ENCODE data around the gene PRRC2A.
"Not testable (repeated sequence)": the region's sequence is repeated elsewhere in the genome, so short reads cannot be mapped to it uniquely, and the experiment has no call there.

Gene PRRC2A

GRCh38 chr6:31586008-31586407 lies 34.5 kb upstream of the PRRC2A start, which contains the start of gene LST1:
TSS of gene LST1 (plus strand) at chr6:31586277. CDS start at chr6:31587300, 1,023 bp downstream.
- DNase-seq, result no peak

GRCh38 chr6:31586599-31587281 lies 33.8 kb upstream of the PRRC2A start:
- no peak for DNase-seq

- no peak for DNase-seq
These were observed 32.4 kb upstream of the PRRC2A start for GRCh38 chr6:31587791-31588777.

GRCh38 chr6:31588871-31589650 lies 31.5 kb upstream of the PRRC2A start:
- no peak for DNase-seq

DNA sequence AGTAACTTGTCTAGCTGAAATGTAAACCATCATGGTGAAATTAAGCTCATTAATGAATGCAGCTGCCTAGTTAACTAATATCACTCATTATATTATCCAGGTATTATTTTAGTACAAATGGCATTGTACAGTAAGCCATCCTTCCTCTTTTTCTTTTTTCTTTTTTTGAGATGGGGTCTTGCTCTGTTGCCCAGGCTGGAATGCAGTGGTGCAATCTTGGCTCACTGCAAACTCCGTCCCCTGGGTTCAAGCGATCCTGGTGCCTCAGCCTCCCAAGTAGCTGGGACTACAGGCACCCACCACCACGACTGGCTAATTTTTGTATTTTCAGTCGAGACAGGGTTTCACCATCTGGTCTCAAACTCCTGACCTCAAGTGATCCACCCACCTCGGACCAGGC lies 29.8 kb upstream of the PRRC2A start:
- DNase-seq, result not testable (repeated sequence)

GRCh38 chr6:31592396-31592771 lies 28.1 kb upstream of the PRRC2A start:
- DNase-seq, result no peak

DNA sequence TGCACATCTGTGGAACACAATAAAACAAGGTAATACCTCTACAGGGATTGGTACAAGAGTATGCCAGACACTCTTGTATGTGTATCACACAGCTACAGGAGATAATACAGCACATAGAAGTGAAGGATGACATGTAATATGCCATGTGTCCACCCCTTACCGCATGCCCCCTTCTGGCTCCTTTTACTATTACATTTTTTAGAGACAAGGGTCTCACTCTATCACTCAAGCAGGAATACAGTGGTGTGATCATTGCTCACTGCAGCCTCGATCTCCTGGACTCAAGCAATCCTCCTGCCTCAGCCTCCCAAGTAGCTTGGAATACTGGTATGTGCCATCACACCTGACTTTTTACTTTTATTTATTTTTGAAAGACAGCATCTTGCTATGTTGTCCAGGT lies 23.5 kb upstream of the PRRC2A start:
- DNase-seq, result peak; percentile 83

- DNase-seq, result no peak
These were observed 13.2 kb upstream of the PRRC2A start for GRCh38 chr6:31607317-31607716.

DNA sequence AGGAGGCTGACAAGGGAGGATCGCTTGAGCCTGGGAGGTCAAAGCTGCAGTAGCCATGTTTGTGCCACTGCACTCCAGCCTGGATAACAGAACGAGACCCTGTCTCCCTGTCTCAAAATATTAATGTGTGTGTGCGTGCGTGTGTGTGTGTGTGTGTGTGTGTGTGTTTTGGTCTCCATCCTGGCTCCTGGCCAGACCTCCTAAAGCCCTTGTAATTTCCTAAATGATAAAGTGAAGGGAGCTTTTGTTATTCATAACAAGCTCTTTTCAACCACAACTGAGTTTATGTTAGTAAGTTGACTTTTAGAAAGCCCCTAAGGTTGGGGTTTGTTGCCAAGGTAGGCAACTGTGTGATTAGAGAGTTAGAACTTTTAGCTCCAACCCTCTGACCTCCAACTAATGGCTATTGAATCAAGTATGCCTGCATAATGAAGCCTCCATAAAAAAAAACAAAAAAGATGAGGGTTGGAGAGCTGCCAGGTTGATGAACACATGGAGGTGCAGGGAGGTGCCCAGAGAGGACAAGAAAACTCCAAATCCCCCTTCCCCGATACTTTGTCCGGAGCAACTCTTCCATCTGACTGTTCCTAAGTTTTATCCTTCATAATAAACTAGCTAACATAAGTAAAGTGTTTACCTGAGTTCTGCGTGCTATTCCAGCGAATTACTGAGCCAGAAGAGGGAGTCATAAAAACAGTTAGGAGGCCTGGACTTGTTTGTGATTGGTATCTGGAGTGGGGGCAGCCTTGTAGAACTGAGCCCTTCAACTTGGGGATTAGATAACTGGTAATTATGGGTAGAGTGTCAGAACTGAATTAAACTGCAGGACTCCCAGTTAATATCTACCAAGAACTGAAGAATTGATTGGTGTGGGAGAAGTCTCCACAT lies 10.8 kb upstream of the PRRC2A start:
- no peak for DNase-seq

DNA sequence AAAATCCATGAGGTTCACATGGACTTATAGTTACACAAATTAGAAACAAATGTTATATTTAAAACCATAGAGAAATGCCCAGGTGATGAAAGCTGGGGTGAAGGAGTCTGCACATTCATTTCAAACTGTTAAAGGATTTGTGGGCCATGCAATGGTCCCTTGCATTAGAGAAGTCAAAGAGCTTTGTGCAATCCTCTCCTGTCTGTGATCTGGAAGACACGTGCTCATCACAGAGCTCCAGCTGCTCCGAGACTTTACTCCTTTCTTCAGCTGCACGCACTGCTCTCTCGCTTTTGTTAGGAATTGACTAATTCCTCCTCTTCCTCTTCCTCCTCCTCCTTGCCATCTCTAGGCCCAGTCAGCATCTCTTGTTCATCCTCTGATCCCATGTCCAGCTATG lies 9.5 kb upstream of the PRRC2A start:
- no peak for DNase-seq

DNA sequence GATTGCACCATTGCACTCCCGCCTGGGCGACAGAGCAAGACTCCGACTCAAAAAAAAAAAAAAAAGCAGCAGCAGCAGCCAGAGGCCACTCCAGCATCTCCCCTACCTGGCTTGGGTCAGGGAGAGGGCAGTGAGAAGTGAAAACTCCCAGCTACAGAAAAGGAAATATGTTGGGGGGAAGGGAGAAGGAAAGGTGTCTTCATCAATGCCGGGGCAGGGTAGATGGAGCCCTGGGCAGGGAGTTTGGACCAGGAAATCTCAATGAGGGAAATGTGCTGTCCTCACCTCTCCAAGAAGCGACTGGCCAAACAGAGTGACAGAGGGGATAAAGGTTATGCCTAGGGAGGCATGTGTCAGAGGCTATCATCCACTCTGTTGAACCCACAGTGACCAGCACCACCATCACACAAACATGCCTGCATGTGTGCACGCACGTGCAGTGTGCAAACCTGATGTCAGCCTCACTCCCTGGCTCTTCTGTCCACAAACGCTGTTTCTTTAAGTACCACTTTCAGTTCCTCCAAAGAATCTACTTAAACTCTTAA lies 6.4 kb upstream of the PRRC2A start:
- no peak for DNase-seq

DNA sequence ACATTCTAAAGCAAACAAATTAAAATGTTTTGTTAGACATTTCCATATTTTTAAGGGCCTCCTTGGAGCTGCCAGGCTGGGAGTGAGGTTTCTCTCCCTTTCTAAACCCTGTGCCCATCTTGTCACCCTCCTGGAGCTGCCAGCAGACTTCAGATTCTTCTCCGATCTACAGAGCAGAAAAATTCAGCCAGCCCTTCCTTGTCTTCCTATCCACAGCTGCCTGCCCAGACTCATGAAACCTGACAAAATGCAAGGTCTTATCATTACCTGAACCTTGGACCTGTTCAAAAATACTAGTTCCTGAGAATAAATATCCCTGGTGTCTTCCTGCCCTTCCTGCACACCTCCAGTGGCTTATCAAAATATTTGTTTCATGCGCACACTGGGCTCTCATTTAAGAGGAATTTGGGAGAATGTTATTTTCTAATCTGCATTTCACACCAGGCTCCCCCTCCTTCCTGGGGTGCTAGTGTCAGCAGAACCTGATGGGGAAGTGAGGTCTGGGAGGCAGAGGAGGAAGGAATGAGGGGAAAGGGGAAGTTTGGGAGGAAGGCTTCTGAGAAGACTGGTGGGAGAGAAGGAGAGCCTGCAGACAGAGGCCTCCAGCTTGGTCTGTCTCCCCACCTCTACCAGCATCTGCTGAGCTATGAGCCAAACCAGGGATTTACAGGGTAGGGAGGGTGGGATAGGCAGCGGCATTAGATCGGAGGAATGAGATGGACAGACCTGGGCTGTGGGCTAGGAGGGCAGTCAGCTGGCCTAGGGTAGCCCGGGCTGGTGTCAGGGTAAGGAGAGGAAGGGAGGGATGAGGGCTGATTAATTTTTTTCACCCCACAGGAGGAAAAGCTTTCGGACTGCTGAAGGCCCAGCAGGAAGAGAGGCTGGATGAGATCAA lies 5.6 kb upstream of the PRRC2A start, which contains the start of gene AIF1:
Gene AIF1 (plus strand): TSS at position 551 of the 895 bp plus-strand sequence. CDS start 96 bp downstream, at position 647.
- no peak for DNase-seq

- no peak for DNase-seq
These were observed 4.8 kb upstream of the PRRC2A start for GRCh38 chr6:31615748-31616147.

GRCh38 chr6:31617010-31617409 lies 3.5 kb upstream of the PRRC2A start:
- no peak for DNase-seq

- peak; percentile 99 for DNase-seq
These were observed 520 bp upstream of the PRRC2A start for GRCh38 chr6:31619805-31620585.

- no peak for DNase-seq
These were observed 915 bp downstream of the PRRC2A start for GRCh38 chr6:31621320-31621939.

GRCh38 chr6:31621991-31622390 lies 1.5 kb downstream of the PRRC2A start:
- no peak for DNase-seq

- no peak for DNase-seq
These were observed 2.2 kb downstream of the PRRC2A start for GRCh38 chr6:31622684-31623091.

DNA sequence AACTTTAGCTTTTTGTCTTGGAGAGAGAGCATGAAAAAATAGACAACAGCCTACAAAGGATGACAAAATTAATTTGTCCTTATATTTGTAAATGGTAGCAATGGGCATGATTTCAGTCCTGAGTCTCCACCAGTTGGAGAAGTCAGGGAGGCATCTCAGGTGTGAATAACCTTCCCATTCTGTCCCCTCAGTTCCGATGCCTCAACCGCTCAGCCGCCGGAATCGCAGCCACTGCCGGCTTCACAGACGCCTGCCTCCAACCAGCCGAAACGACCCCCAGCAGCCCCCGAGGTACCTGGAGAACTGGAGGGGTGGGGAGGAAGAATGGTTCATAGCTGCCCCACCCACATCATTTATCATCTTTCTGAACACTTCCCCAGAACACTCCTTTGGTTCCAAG lies 3.6 kb downstream of the PRRC2A start:
- DNase-seq, result no peak
